ENCODE measurements around the gene GRK4.

GRCh38 chr4:2942037-2942531, 21.3 kb upstream of the GRK4 start:
- TF ChIP-seq CTCF (IDR thresholded peaks at IDR 0.05): no peak
- TF ChIP-seq POLR2AphosphoS5 (IDR thresholded peaks at IDR 0.05; ENCODE audit: low read depth, low read length): no peak; the same call in 1 of the 2 replicates
- TF ChIP-seq REST (IDR thresholded peaks at IDR 0.05; ENCODE audit: insufficient read depth in 1 of 2, low read depth in 2 of 2, low read length in 1 of 2): no peak
- no peak for TF ChIP-seq SIN3A (IDR thresholded peaks at IDR 0.05; ENCODE audit: borderline replicate concordance, insufficient read depth, low read depth, low read length)
- no peak for TF ChIP-seq TCF7L2 (IDR thresholded peaks at IDR 0.05; ENCODE audit: low read depth, low read length)
